LNCAP (cell line): Measurements from ENCODE around the gene NR2C2.

Experiments
- TF ChIP-seq, protein P1 (sequence below): fragments of 450-650 bp; IDR thresholded peaks from 2 replicates; pipeline ENCODE4 v1.5.1; 2017; ENCODE audit warnings: mild to moderate bottlenecking

NR2C2 gene

DNA sequence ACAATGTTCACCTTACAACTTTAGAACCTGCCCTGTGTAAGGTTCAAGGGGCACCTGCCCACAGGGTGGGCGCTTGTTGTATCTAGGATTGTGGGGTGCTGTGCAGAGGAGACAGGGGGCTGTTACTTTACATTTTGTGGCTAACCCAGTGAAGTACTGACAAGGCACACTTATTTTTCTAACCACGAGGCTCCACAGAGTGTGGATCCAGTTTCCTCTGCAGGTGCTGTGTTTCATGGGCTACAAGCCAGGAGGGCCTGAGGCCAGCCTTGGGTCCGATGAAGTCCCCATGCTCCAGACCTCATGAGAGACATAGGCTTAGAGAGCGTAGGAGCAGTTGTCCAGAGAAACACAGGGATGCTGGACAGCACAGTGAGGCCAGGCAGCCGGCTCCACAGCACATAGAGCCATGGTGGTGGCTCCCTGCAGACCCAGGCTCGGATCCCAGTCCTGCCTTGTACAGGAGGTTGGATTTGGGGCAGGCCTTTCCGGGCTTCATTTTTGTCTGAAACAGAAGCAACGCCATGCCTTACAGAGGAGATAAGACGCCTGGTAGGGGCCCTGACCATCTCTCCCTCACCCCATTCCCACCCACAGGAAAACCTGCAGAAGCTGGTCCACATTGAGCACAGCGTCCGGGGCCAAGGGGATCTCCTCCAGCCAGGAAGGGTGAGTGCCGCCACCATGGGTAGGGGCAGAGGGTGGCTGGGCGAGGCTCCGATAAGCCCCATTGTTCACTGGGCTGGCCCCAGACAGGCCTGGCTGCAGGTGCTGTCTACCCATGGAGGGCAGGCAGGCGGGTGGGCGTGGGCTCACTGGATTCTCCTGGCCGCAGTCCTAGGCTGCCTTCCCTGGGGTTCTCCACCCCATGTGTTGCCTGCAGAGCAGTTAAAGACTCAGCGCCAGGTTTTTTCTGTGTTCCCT, 40.1 kb upstream of the NR2C2 start:
- TF ChIP-seq, protein P1, sequence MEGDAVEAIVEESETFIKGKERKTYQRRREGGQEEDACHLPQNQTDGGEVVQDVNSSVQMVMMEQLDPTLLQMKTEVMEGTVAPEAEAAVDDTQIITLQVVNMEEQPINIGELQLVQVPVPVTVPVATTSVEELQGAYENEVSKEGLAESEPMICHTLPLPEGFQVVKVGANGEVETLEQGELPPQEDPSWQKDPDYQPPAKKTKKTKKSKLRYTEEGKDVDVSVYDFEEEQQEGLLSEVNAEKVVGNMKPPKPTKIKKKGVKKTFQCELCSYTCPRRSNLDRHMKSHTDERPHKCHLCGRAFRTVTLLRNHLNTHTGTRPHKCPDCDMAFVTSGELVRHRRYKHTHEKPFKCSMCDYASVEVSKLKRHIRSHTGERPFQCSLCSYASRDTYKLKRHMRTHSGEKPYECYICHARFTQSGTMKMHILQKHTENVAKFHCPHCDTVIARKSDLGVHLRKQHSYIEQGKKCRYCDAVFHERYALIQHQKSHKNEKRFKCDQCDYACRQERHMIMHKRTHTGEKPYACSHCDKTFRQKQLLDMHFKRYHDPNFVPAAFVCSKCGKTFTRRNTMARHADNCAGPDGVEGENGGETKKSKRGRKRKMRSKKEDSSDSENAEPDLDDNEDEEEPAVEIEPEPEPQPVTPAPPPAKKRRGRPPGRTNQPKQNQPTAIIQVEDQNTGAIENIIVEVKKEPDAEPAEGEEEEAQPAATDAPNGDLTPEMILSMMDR: no peak

DNA sequence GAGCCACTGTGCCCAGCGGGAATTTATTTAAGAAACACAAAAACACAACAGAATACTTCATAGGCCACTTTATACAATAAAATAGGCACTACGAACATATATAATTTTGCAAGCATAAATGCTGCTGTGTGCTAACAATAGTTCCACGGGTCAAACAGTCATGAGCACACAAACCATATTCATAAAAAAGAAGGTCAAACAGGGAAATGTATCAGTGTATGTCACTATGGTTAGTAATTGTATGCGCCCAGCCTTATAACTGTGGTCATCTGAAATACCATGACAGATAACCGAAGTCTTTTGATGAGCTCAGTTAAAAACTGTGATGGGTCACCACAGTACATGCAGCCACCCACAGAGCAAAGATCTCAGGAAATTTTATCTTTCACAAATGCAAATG, 38.1 kb upstream of the NR2C2 start:
- TF ChIP-seq, protein P1: no peak

DNA sequence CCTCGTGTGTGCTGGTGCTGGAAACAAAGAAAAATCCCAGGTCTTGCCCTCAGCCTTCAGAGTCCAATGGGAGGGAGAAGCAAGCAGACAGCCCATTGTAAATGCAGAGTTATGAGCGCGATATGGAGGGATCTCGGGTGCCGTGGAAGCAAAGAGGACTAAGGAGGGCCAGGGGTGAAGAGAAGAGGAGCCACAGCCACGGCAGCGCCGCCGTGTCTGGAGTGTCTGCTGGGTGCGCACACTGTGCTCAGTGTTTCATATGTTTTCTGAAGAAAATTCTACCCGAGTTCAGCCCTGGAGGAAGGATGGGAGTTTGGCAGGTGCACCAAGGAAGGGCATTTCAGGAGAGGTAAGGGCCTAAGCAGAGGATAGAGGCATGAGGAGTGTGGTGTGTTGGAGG, 35.7 kb upstream of the NR2C2 start:
- TF ChIP-seq, protein P1: no peak

DNA sequence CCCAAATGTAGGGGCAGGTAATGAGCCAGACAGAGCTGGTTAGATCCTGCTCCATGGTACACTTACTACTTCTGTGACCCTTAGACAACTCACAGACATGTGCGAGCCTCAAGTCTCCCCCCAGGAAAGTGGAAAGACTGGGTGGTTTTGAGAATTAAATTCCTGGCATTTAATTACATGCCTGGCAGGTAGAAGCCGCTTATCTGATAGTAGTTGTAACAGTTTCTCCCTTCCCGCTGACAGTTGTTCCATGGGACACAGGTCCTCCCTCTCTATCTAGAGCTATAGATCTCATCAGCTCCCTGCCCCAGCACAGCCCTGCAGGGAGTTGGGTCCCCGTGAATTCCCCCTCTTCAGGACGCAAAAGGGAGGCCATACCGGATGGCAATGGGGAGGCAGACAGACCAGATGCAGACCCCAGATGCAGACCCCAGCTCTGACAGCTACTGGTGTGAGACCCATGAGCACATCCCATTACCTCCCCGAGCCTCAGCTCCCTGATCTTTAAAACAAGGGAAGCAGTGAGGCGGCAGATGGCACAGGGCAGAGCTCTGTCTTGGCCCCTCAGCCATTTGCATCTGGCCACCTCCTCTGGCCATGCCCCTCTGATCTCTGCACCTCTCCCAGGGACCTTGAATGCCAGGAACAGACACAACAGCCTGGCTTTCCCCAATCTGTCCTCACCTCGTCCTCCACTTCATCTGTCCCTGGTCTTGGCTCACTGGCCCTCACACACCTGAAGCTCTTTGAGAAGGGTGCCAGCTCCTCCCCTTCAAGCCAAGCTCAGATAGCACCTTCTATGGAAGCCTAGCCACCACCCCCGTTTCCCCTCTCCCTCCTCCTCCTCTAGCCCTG, 34.1 kb upstream of the NR2C2 start:
- TF ChIP-seq, protein P1: no peak

DNA sequence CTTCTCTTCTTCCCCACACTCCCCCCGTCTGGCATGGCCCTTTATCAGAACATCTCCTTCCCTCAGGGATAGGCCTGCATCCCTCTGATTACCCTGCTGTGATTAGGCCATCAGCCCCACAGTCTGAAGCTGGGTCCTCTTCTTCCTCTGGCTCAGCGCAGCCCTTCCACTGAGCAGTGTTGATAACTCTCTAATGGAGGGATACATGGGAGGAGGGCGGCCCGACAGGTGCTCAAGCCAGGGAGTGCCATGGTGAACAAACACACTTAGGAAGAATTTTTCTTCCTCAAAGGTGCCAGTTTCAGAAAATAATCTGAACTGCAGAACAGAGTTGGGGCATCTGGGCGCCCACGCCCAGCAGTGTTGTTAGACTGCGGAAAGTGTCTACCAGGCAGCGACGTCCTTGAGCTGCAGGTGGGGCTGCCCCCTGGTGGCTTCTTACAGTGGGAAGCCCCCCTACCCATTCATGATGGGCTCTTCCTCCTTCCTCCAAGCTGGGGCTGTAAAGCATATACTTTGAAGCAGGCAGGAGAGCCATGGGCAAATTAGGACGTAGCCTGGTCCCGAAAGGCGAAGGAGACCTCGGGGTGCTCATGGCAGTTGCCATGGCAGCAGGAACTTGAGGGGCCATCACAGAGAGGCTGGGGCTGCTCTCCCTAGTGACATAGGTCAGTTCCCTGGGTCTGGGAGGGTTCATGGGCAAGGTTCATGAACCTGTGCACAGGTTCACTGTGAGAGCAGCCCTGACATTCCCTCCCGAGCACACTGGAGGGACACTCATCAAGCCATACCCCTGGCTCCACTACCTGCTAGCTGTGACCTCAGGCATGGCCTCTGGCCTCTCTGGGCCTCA, 33.2 kb upstream of the NR2C2 start:
- TF ChIP-seq, protein P1: peak; percentile 35; the same call in 1 of the 2 replicates

DNA sequence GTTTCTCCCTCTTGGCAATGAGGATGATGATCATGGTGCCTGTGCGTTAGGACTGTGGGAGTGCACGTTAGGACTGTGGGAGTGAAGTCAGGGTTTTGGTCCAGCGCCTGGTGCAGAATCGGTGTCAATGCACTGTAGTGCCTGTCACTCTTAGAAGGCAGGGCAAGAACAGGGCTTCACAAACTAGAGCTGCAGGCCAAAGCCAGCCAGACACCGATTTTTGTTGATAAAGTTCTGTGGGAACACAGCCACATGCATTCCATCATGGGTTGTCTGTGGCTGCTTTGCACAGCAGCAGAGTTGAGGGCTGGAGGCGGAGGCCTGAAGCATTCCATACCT, 32.6 kb upstream of the NR2C2 start:
- TF ChIP-seq, protein P1: no peak

DNA sequence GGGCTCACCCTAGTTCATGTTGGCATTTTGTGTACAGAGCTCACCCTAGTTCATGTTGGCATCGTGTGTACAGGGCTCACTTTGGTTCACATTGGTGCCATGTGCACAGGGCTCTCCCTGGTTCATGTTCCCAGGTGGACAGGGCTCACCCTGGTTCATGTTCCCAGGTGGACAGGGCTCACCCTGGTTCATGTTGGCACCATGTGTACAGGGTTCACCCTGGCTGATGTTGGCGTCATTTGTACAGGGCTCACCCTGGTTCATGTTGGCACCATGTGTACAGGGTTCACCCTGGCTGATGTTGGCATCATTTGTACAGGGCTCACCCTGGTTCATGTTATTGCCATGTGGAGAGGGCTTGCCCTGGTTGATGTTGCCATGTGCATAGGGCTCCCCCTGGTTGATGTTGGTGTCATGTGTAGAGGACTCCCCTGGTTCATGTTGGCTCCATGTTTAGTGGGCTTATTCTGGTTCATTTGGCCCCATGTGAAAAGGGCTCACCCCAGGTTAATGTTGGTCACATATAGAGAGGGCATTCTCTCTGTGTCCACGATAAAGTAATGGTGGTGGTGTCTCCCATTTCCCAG, 31.7 kb upstream of the NR2C2 start:
- TF ChIP-seq, protein P1: peak; percentile 17; the same call in 1 of the 2 replicates
